Activated CD4-positive, alpha-beta T cell treated with anti-CD3 and anti-CD28 coated beads, Interleukin-2, amount 50 U/mL, for 24 hours (primary cell): Measurements from ENCODE around the gene BAAT.

Experiments used
- DNase-seq, 2 donors: peaks; one replicate each; pipeline ENCODE4 v3.0.0-alpha.2; 2020; ENCODE audit warnings: low read depth in 1 of 2, low spot score in 1 of 2

BAAT gene

GRCh38 chr9:101324245-101324804 lies 60.5 kb downstream of the BAAT start:
- no peak for DNase-seq

- no peak for DNase-seq
Measured at GRCh38 chr9:101323129-101323528, 61.7 kb downstream of the BAAT start.

GRCh38 chr9:101317735-101318134 lies 67.1 kb downstream of the BAAT start:
- DNase-seq = no peak

GRCh38 chr9:101315112-101315450 lies 69.7 kb downstream of the BAAT start:
- no peak for DNase-seq

GRCh38 chr9:101312661-101313060 lies 72.1 kb downstream of the BAAT start:
- DNase-seq = no peak

GRCh38 chr9:101311758-101312420 lies 72.9 kb downstream of the BAAT start:
- peak in 1 of 2 donors; percentile 36 for DNase-seq

- no peak for DNase-seq
Measured at GRCh38 chr9:101311191-101311590, 73.6 kb downstream of the BAAT start.
